GM18520 (cell line): ENCODE measurements around the gene FABP6.

Source experiments
- ATAC-seq: cut with Tn5 transposase; IDR thresholded peaks from one replicate; pipeline ENCODE4 v1.9.1; 2021; ENCODE audit not compliant: unreplicated experiment

Gene FABP6

DNA sequence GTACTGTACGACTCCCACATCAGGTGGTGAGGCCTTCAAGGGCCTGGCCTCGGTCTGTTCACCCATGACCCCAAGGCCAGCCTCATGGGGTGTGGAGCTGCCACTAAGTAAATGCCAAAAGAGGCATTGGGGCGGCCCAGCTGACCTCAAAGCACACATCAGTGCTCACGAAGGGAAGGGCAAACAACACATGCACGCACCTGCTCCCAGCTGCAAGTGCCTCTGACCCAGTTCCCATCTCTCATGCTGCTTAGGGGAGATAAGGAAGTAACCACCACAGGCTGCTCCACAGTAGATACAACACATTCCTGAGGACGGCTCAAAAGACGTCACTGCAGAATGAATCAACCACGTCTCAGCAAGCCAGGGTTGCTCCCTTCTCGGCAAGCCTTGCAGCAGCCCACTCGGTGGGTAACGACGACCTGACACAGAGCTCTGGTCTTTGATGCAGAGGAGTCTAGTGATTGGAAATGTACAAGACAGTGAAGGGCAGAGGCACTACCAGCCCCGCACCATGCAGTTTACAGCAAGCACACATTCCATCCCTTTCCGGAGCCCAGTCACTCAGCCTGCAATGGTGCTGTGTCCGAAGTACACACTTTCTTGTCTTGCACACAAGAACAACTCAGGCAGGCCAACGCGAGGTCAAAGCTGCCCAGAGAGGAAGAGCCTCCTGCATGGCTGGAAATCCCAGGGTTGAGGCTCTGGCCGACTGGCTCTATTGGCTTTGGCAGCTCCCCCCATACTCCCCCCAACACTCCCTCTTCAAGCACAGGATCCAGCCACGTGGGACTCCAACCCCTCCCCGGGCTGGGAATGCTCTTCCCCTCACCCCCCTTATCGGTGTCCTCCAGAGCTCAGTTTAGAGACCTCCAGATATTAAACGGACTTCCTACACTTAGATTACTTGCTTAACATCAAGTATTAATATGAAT lies 31.8 kb downstream of the FABP6 start:
- no peak for ATAC-seq

DNA sequence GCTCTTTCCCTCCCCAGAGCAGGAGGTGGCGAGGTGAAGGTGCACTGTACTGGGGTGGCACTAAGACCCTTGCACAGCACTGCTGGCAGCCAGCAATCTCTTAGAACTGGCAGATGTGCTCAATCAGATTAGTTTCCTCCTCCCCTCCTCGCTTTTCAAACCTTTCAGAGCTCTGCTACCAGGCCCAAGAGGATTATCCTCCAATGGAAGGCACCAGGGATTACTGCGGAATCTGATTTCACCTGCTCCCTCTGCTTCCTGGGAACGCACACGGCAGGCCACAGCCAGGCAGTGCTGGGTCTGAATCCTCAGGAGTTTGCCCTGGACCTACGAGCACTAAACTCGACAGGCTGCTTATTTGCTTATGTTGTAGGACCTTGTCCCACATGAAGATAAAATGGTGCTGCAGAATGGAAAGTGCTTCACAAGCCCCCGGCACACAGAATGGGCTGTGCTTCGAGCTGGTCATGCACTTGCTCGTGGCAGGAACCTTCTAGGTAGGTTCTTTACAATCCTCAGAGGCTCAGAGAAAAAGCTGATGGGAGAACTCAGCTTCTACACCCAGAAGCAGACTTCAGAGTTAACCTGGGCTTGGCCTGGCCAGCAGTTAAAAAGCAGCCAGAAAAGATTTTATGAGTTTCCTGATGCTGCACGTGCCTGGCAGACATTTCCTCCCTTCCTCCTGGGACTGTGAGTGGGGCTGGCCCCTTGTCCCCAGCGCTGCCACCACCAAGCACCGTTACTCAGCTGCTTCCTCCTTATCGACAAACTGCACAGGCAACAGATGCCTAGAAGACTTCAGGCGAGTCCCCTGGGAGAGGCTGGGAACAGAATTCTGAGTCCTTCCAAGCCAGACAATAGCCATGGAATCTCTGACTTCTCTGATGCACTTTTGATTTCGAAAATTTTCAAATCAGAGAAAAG lies 33.1 kb downstream of the FABP6 start:
- no peak for ATAC-seq

DNA sequence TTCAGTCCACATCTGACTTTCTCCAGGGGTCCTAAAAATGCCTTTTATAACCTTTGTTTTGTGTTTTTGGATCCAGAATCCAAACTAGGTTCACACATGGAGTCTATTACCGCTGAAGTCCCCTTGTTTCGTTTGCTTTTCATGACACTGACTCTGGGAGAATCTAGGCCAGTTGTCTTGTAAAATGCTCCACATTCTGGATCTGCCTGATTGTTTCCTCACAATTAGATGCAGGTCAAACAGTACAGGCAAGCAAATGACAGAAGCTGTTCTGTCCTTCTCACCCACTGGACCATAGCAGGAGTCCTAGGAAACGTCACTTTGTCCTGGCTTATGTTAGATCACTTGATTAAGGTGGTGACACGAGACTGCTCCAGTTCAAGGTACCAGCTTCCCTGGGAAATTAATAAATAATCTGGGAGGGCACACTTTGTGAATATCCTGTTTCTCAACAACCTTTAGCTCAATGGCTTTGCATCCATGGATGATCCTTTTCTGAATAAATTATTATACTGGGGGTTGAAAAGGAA lies 34.1 kb downstream of the FABP6 start:
- no peak for ATAC-seq

DNA sequence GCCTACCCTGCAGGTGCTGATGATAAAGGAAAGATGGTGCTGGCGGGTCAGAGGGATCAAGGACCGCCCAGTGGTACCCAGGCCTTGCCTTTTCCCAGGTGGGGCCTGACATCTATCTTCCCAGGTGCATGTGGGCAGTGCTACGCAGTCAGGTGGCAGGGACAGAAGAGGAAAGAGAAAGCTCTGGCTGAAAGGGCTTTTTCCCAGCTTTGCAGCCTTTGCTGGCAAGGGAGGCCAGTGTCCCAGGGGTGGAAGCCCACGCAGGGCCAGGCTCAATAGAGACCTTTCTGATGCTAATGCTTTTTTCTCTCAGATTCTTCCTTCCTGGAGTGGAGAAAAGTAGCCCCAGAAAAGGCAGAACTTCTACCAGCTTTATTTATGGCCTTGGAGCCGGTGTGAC lies 36.7 kb downstream of the FABP6 start:
- ATAC-seq: no peak

DNA sequence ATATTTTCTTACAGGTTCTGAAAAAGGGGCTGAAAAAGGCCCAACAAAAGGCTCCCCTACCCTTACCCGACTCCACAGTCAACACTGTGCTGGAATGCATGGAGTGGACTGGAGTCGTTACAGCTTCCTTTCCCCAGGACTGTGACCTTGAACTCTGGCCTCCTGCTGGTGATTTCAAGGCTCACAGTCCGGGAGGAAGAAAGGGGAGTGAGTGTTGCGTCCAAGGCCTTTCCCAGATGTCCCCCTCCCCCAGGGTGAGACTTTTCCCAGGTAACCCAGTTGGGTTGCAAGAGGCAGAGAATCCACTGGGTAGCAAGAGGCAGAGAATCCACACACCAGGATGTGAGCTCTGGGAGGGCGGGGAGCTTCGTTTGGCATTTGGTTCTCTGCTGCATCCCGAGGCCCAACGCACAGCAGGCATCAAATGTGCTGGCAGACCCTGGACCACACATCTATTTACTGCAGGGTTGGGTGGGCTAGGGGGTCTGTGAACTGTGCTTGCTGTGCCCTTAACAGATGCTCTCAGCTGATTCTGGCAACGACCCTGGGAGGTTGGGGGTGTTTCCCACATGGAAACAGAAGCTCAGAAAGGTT lies 37.5 kb downstream of the FABP6 start:
- no peak for ATAC-seq

DNA sequence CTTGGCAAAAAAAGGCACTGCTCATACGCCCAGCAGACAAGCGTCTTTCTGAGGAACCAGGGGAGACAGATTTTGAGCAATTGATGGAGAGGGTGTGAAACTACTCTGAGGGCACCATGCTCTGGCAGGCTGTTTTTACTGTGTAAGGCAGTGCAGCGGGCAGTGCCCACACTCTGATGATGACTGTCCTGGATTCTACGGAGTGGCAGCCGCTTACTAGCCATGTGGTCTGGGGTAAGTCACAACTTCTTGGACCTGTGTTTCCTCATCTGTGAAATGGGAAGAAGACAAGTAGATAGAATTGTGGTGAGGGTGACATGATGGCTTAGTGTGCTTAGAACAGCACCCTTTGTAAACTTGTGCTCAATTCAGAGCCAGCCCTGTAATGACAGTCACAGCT lies 38.8 kb downstream of the FABP6 start:
- ATAC-seq: no peak

DNA sequence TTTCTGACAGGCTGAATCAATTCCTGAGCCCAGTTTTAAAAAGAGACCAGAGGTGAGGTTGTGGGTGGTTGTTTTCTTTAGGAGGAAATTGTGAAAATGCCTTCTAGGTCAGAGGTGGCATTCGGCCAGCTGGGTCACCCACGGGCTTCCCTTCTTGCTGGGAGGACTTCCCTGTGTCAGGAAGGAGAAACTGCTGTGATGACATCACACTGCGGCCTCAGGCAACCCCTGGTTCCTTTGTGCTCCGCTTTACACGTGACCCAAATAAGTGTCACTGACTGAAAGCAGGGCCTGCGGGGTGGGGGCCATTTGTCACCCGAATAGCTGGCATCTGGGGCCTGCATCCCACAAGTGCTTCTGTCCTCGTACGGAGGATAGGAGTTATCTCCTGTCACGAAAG lies 39.7 kb downstream of the FABP6 start:
- ATAC-seq: no peak

DNA sequence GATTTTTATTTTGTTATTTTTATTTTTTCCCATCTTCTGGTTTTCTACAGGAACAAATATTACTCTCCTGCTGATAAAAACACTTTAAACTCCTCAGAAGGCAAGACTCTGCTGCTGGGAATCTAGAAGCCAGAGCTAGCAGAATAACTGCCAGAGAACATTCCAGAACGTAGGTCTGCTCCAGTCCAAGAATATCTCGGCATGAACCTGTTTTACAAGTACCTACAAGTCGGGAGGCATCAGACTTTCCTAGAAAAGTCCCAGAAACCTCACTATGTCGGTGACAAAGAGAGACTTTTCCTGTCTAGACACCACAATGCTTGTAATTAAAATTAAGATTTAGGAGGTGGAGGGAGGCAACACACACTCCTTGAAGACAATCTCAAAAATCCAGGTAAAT lies 41.4 kb downstream of the FABP6 start:
- no peak for ATAC-seq

DNA sequence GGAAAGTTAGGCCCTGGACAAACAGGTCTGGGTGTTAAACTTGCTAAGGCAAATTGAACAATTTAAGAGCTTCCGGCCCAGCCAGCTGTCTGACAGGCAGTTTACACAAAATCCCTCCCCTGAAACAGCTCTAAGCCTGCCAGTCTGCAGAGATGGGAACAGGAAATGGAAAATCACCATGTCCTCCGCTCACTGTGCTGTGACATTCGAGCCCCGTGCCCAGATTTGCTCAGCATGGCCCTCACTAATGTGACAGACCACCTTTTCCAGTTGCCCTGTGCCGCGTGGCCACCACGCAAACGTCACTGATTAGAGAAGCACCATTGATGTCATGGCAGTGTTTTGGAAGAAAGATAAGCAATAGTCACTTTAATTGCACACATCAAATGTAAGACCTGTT lies 42.1 kb downstream of the FABP6 start:
- no peak for ATAC-seq

DNA sequence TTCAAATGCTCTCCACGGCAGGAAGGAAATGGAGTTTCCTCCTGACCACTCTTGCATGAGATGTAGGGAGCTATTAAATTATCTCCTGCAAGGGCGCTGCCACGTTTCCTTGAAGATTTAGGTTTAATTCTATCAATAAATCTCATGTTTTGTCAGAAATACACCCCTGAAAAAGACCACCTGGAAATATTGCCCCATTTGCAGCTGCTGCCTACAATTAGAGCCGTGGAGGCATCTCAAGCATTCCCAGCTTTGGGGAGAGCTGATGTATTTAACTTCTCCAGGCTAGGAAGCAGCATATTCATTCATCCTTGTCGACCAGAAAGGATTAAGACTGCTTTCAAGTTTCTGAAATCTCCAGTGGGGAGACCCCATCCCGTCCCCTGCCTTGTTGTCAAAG lies 42.5 kb downstream of the FABP6 start:
- ATAC-seq: no peak

DNA sequence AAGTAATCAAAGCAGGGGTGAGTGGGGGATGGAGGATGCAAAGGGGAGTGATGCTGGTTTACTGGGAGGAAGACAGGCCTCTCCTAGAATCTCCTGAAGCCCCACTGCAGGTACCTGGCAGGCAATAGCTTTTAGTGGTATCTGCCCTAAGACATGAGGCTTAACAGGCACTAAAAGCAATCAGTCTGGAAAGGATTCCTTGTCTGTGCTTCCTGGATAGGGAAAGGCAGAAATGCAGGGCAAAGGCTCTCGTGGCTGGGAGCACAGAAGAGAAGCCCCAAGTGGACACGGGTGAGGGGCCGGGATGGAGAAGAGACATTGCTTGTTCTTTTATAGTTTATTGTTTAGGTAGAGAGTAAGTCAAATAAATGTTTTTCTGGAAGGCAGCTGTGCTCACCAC lies 43.0 kb downstream of the FABP6 start:
- no peak for ATAC-seq

DNA sequence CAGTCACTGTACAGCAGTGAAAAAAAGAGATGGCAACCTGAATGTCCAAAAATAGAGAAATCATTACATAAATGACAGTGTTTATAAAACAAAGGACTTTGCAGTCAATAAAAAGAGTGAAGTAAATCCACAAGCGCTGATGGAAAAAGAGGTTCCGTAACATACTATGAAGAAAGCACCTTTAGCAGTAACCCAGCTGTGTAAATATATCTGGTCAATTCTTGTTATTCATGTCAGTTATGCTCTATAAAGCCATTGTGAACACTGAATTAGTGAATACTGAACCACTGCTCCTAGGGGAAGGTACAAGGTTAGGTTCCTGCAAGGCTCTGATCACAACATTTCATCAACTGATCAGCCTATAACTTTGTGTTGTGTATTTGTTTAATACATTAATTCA lies 43.6 kb downstream of the FABP6 start:
- ATAC-seq: no peak

DNA sequence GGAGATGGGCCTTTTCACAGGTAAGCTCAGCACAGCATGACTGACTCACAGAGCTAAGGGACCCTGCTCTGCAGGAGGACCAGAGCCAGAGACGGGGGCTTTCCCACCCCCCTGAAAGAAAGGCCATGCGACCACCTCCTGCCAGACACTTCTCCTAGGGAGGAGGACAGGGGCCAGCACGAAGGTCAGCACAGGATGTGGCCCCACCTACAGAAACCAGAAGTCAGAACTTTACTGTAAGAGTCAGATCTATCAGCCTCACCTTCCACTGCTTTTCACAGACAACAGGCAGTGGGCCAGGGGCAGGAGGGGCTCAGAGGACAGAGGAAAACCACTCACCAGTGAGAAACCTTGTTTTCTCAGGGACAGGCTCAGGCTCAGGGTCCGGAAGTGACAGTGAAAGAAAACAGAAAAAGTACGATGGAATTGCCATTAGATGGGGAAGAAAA lies 45.2 kb downstream of the FABP6 start:
- ATAC-seq: no peak

DNA sequence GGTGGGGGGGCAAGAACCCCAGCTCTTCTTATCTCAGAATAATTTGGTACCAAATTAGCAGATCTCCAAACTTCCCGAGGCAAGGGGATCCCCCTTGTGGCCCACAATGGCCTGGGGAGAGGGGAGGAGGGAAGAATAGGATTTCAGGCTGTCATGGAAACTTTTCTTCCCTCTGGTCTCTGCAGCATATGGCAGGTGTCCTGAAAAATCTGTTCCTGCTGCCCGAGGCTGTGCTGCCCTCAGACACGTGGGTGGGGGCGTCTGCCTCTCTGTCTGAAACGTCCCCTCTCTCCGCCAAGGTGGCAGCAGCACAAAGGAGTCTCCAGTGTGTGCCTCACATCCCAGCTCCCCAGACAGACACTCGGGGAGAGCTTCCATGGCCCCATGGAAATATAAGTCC lies 49.0 kb downstream of the FABP6 start:
- no peak for ATAC-seq

DNA sequence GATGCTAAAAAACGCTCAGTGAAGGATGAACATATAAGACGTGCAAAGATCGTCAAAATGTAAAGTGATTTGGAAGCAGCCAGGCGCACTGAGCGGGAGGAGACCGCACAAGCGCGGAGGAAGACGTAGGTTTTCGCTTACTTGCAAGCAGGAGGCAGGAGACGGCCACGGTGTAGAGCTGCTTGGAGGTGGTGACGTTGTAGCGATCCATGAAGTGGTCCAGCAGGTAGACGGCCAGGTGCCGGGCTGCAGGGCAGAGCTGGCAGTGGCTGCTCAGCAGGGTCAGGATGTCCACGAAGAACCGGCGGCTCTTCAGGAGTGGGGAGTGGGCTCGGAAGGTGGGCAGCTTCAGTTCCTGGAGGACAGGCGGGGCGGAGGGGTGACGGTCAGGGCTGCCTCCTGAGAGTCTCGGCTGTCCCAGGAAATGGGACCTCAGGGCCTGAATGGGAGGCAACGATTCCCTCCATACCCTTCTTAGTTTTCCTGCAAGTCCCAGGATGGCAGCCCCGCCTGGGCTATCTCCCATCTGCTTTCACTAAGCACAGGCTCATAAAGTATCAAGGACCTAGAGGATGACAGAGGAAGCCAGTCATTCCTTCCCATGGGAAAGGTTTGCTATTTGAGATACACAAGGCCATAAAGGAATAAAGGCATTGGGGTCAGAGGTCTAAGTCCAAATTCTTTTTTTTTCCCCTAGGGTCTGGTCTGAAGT lies 51.2 kb downstream of the FABP6 start:
- ATAC-seq: no peak

DNA sequence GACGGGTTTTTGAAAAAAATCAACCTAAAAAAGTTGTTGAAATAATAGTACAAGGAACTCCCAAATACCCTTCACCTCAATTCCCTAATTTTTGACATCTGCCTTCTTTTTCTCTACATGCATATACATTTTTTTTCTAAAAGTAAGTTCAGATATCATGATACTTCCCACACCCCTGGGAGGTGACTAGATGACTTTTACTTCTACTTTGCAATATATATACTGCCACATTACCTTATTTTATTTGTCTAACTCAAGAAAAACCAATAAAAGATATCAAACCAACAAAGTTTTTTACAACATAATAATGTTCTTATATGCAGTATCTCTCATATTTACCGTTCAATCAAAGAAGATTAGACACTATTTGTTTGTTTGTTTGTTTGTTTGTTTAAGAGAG lies 52.0 kb downstream of the FABP6 start:
- ATAC-seq: no peak

DNA sequence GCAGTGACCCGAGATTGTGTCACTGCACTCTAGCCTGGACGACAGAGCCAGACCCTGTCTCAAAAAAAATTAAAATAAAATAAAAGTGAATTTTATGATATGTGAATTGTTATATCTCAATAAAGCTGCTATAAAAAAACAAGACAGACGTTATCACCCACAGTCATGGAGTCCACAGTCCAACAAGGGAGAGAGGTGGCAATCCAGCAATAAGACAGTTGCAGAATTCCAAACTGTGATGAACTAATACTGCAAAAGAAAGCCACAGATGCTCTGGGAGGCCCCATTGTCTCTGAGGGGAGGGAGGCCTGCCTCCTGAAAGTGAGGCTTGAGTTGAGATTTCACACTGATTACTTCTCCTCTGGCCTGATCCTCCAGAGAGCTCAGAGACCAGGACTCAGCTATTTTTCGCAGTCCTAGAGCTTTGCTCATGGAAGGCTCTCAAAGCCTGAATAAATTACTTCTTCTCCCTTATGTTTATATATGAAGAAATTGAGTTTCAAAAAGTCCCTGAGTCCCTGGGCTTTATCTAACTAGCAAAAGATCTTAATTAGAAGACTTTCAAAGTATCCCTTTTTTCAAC lies 55.1 kb downstream of the FABP6 start:
- no peak for ATAC-seq

DNA sequence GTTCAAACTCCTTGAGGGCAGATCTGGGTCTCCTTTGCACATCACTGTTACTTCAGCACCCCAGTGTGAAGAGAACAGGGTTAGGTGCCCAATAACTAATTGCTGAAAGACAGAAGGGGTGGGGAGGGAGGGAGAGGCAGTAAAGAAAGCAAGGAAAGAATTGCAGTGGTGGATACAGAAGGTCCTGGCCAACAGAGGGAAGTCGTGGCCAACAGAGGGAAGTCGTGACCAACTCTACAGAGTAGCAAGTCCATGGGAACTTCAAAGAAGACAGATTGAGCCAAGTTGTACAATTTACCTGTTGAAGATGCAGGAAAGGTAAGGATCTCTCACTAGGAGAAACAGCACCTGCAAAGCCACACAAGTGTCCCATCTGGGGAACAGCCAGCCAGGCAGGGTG lies 56.0 kb downstream of the FABP6 start:
- no peak for ATAC-seq

DNA sequence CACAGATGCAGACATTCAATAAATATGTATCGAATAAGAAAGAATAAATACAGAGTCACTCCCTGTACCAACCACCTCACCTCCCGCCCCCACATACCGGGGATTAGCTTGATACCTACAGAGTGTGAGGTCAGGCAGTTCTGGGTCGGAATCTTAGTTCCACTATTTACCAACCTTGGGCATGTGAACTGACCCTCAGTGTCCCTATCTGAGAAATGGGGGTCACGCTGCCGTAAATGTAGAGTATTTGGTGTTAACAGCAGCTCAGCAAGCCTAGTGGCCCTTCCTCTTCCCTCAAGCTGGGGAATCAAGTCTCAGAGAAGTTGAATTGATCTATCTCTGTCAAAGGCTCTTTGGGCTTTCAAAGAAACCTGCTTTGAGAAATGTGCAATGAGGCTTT lies 57.6 kb downstream of the FABP6 start:
- no peak for ATAC-seq

DNA sequence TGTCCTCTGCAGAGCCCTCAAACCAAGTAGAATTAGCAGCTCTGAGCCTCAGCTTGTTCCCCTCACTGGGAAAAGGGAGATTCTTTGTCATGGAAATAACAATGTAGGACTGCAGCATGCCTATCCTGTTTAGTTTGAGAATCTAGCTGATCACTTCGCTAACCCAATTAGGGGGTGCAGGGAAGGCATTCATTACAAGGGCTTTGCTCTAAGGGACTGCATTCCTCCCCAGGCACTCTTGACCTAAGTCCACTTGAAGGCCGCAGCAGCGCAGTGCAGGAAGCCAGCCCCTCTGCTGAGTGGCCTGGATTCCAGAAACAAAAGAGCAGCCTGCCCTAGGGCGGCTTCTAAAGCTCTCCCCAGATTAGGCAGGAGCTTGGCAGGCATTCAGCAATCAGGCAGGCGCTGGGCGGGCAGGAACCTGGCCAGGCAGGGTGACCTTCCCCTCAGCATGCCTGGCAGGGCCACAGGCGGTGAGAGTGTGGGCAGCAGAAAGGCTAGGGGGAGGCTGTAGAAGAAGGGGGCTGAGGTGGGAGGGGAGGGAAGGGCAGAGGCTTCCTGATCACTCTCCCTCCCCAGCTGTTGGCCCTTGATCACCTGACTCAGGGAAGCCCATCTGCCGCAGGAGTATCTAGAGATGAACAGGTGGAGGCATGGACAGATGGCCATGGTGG lies 58.2 kb downstream of the FABP6 start:
- ATAC-seq: no peak
